Psoas muscle (tissue), 8 donors: ENCODE results near the gene PRG2. TPM values are rescaled to one million over a fixed set of nuclear protein-coding genes. Genes with fewer than 3 reads are reported as not detected.

Source experiments
- ATAC-seq, 4 donors: fragments of 200-7000 bp; cut with Tn5 transposase; one replicate each; pipeline ENCODE4 v1.9.1; 2020; ENCODE audit warnings: moderate library complexity in 3 of 4, mild to moderate bottlenecking in 2 of 4
- DNase-seq, 2 donors: peaks; one replicate each; pipeline ENCODE4 v3.0.0-alpha.2; 2020
- H3K27ac ChIP-seq: fragments of 200-600 bp; one replicate; pipeline ENCODE4 v1.8.0; 2022
- H3K27me3 ChIP-seq, 3 donors: fragments of 200-600 bp in 1 of 3; one replicate each; pipeline versions ENCODE4 v1.6.1 to v1.8.0; 2013 to 2022; ENCODE audit warnings: low read length in 2 of 3, mild to moderate bottlenecking in 2 of 3, moderate library complexity in 1 of 3; ENCODE audit not compliant: insufficient read depth in 3 of 3
- H3K36me3 ChIP-seq, 2 donors: fragments of 200-600 bp in 1 of 2; one replicate each; pipeline versions ENCODE4 v1.6.1 to v1.8.0; 2013 to 2022; ENCODE audit warnings: low read depth in 1 of 2, mild to moderate bottlenecking in 1 of 2, moderate library complexity in 1 of 2; ENCODE audit not compliant: insufficient read depth in 1 of 2
- H3K4me1 ChIP-seq: fragments of 200-600 bp; one replicate; pipeline ENCODE4 v1.8.0; 2022
- H3K4me3 ChIP-seq: fragments of 200-600 bp; one replicate; pipeline ENCODE4 v1.8.0; 2022; ENCODE audit warnings: mild to moderate bottlenecking
- H3K9me3 ChIP-seq: fragments of 200-600 bp; one replicate; pipeline ENCODE4 v1.8.0; 2022
- WGBS, 3 donors: extraction: QIAGEN DNeasy Blood & Tissue Kit; methylation state at CpG; one replicate each; pipeline versions ENCODE4 v1.1.6 to v1.1.7; 2013; 5-methylcytosine and 5-hydroxymethylcytosine counted together
- intact Hi-C, 2 donors: fragments of 100-400 bp; cut with DNase I; formaldehyde crosslinking; loops; one replicate each; pipeline versions ENCODE4 v1.11.0 to v1.14.2; 2022
- polyA plus RNA-seq, 3 donors: library from polyadenylated mRNA; stranded (reverse); fragments of 200-250 nt; gene quantifications; one replicate each; pipeline ENCODE4 v1.2.3, GENCODE V29; 2013
- total RNA-seq, 4 donors: library from RNA; stranded (reverse); fragmentation: NEBNext Ultra II Directional in 2 of 4; extraction: Animal tissue kit (Norgen Biotek cat#: 25700) in 2 of 4; gene quantifications; one replicate each; pipeline versions ENCODE4 v1.2.1 to v1.2.4, GENCODE V29; 2021 to 2023
- TF ChIP-seq, protein P1 (sequence below): fragments of 200-600 bp; IDR thresholded peaks from one replicate; pipeline ENCODE4 v1.8.0; 2022; ENCODE audit warnings: antibody characterized with exemption
- donor health status: healthy with polysubstance abuse.
- donor health status: DM: no; HTN: no; CAD: no; lungs with moderate emphysema.
- donor health status: Bipolar disorder and iron deficiency.
- donor health status: healthy.
- donor health status: DM: yes; HTN: yes; CAD: no.
- donor health status: DM: no; HTN: no; CAD: no.
- donor health status: DM: no; HTN: no; CAD: no.
- donor health status: DM: yes; HTN: yes; CAD: no.

The PRG2 gene
- total and polyA plus RNA-seq, 7 donors: 0.25 TPM; not detected in 6

DNA sequence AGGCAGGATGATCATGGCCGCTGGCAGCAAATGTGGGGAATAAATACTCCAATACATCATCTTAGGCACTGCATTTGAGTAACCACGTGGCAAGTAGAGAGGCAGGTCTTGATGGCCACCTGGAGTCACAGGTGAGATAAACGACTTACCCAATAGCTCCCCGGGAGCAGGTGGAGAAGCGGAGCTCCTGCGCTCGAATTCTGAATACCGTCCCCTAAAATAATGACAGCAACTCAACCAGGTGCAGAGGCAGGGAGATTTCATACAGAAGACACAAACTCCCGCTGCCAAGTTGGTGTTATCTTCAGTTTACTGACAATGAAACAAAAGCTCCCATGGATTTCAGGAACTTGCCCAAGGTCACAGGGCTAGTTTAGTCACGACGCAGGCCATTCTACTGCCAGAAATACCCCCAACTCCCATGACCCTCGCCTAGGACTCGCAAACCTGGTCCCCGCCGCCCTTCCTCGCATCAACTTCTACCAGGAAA lies 36.0 kb upstream of the PRG2 start:
- Histone ChIP-seq H3K4me3 (peak overlapping the region; percentile 66), H3K4me1 (peaks cover 32% of the 10 kb centered on the region), H3K36me3 (peaks cover 0 to 3% of the 10 kb centered on the region in 2 donors), H3K27me3 (peaks cover 0 to 33% (median 0%) of the 10 kb centered on the region in 3 donors), H3K9me3 (no peaks in the 10 kb centered on the region), H3K27ac (peak overlapping the region; percentile 84)
- WGBS, 3 donors: 13 to 26% (median 21%) methylated on average over 16 of the region's 16 CpGs
- TF ChIP-seq, protein P1, sequence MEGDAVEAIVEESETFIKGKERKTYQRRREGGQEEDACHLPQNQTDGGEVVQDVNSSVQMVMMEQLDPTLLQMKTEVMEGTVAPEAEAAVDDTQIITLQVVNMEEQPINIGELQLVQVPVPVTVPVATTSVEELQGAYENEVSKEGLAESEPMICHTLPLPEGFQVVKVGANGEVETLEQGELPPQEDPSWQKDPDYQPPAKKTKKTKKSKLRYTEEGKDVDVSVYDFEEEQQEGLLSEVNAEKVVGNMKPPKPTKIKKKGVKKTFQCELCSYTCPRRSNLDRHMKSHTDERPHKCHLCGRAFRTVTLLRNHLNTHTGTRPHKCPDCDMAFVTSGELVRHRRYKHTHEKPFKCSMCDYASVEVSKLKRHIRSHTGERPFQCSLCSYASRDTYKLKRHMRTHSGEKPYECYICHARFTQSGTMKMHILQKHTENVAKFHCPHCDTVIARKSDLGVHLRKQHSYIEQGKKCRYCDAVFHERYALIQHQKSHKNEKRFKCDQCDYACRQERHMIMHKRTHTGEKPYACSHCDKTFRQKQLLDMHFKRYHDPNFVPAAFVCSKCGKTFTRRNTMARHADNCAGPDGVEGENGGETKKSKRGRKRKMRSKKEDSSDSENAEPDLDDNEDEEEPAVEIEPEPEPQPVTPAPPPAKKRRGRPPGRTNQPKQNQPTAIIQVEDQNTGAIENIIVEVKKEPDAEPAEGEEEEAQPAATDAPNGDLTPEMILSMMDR: no peak
- DNase-seq (no peak), ATAC-seq (peak in 2 of 4 donors; percentile 3 to 4)
- intact Hi-C loops: loop anchor here in 1 of 2 donors (5.0 kb wide), 1 partner anchor 79 kb away; no protein-coding TSS in a partner anchor

DNA sequence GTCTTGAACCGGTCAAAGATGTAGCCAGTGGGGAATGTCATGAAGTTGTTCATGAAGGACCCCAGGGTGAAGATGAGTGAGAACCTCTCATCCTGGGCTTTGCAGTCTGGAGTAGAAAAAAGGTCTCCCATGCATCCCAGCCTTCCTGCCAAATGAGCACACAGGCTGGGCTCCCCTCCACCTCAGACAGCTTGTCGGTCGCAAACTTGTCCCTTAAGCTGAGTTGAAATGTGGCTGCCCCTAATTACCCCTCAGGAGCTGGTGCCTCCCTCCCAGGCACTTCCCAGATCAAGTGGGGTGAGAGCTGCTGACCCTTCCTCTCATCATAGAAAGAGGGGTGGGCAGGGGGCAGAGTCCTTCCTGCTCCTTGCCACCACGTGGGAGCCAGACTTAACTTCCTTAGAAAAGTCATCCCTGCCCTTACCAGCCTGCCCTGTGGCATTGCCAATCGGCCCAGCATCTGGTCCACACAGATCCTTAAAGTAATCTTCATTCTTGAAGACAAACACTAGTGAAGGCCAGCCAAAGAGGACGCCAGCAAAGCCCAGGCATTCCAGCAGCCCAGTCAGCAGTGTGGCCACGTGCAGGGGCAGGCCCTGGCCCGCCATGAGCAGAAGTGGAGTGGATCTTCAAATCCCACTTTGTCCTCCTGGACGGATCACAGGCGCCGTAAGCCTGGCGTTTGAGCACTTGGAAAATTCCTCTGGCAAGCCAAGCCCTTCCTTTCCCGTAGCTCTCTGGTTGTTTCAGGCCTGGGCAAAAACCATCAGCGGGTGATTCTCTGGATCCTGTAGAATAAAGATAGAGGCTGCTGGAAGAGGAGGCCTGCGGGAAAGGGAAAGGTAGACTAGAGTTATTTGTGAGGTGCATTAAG lies 35.4 kb upstream of the PRG2 start:
- ATAC-seq (peak; percentile 18 to 48 (median 28)), DNase-seq (peak; percentile 75 to 76)
- Histone ChIP-seq H3K27ac (peak overlapping the region; percentile 84), H3K4me1 (peaks cover 32% of the 10 kb centered on the region), H3K9me3 (no peaks in the 10 kb centered on the region), H3K4me3 (peak overlapping the region; percentile 66), H3K27me3 (peaks cover 0 to 33% (median 0%) of the 10 kb centered on the region in 3 donors), H3K36me3 (peaks cover 0 to 3% of the 10 kb centered on the region in 2 donors)
- intact Hi-C loops: loop anchor here in 1 of 2 donors (5.0 kb wide), 1 partner anchor 79 kb away; no protein-coding TSS in a partner anchor
- TF ChIP-seq, protein P1: no peak
- WGBS, 3 donors: 19 to 29% (median 21%) methylated on average over 15 of the region's 15 CpGs

DNA sequence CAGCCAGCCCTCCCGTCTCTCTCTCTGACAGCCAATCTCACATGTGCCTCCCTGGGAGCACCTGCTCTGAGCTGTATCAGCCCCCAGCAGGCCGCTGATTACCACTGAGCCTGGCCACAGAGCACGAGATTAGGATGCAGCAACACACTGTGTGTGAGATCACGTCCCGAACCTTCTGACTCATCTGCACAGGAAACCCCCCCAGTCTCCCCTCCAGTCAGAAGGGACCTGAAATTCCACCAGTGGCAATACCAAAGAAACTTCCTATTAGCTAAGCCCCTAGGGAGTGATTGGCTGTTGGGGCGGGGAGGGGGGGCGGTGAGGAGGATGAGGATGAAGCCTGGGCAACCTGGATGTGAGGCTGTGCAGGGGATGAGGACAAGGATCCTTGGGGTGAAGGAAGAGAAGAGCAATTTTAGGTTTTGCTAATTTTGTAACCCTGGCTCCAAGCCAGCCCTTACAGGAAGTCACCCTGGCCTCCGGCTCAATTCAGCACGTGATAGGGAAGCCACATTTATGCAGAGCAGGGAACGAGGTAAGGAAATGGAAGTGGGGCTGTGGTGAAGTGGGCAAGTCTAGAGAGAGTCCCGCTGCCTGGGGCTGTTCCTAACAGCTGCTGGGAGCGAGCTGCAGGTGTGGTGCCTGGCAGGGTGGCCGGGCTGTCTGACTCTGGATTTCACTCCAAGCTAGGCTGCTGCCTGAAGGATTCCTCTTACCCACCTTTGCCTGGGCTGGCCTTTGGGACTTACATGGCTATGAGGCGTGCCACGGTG lies 34.5 kb upstream of the PRG2 start:
- intact Hi-C loops: loop anchor here in 1 of 2 donors (5.0 kb wide), 1 partner anchor 78 kb away; no protein-coding TSS in a partner anchor

DNA sequence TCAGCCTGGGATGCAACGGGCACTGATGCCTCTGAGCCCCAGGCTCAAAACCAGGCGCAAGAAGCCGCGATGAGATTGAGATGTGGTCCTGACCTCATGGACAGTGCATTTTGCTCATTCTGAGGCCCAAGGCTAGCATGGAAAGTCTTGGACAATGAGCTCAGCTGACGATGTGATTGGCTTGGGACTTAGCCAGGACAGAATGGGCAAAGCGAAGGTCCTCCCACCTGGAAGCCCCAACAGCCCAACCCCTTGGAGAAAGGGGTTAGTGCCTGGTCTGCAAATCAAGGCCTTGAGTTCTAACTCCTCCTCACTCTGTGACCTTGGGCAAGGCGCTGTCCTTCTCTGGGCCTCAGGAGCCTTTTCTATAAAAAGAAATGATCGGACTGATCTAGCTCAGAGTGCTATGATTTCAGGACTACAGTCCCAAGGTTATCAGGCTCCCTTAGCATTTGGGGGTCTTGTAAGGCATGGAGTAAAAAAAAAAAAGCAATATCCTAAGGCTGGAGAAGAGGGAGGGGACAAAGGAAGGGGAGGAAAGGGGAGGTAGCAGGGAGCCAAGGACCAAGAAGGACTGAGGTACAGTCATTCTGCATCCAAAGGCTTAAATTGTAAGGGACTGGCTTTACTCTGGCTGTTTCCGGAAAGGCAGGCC lies 33.8 kb upstream of the PRG2 start:
- Histone ChIP-seq H3K9me3 (no peaks in the 10 kb centered on the region), H3K4me3 (peak overlapping the region; percentile 38), H3K27me3 (peaks cover 0 to 33% (median 0%) of the 10 kb centered on the region in 3 donors), H3K4me1 (peaks cover 32% of the 10 kb centered on the region), H3K36me3 (peaks cover 3 to 4% of the 10 kb centered on the region in 2 donors), H3K27ac (peak overlapping the region; percentile 84)
- intact Hi-C loops: no loop called here
- peak in 1 of 4 donors; percentile 3 for ATAC-seq
- 76 to 82% (median 81%) methylated on average over 9 of the region's 9 CpGs for WGBS, 3 donors
- DNase-seq: no peak
- TF ChIP-seq, protein P1: no peak

More for the DNA sequence above, 34.5 kb upstream of the PRG2 start:
- Histone ChIP-seq H3K4me1 (peaks cover 32% of the 10 kb centered on the region), H3K36me3 (peaks cover under 1 to 3% of the 10 kb centered on the region in 2 donors), H3K27ac (peak overlapping the region; percentile 84), H3K9me3 (no peaks in the 10 kb centered on the region), H3K4me3 (peak overlapping the region; percentile 66), H3K27me3 (peaks cover 0 to 33% (median 0%) of the 10 kb centered on the region in 3 donors)
- TF ChIP-seq, protein P1: no peak
- peak; percentile 80 to 86 for DNase-seq
- WGBS, 3 donors: 40 to 55% (median 44%) methylated on average over 15 of the region's 15 CpGs
- peak; percentile 66 to 79 (median 74) for ATAC-seq
